Ramos (cell line): ENCODE data around the gene CENPF.
"Not testable (repeated sequence)": the region's sequence is repeated elsewhere in the genome, so short reads cannot be mapped to it uniquely, and the experiment has no call there.

Source experiments
- in situ Hi-C: fragments of 300-500 bp; cut with MboI; formaldehyde crosslinking; loops from one replicate; pipeline ENCODE4 v1.14.3; 2022; ENCODE audit warnings: low sequenced_read_pairs; ENCODE audit not compliant: unreplicated experiment

The CENPF gene

GRCh38 chr1:214648801-214649200, 45.8 kb downstream of the CENPF start:
- in situ Hi-C loops: no loop called here

GRCh38 chr1:214649607-214650006, 46.6 kb downstream of the CENPF start:
- in situ Hi-C loops: no loop called here

GRCh38 chr1:214650664-214651063, 47.7 kb downstream of the CENPF start:
- in situ Hi-C loops: no loop called here

- in situ Hi-C loops: no loop called here
These were observed 54.3 kb downstream of the CENPF start for GRCh38 chr1:214657299-214657698.

GRCh38 chr1:214658175-214658574, 55.2 kb downstream of the CENPF start:
- in situ Hi-C loops: no loop called here

GRCh38 chr1:214658785-214659184, 55.8 kb downstream of the CENPF start:
- in situ Hi-C loops: no loop called here

GRCh38 chr1:214660190-214660589, 57.2 kb downstream of the CENPF start:
- in situ Hi-C loops: no loop called here

- in situ Hi-C loops: no loop called here
These were observed 57.9 kb downstream of the CENPF start for GRCh38 chr1:214660900-214661299.

- in situ Hi-C loops: no loop called here
These were observed 59.3 kb downstream of the CENPF start for GRCh38 chr1:214662223-214662785.

GRCh38 chr1:214664651-214665433, 61.8 kb downstream of the CENPF start:
- in situ Hi-C loops: no loop called here

- in situ Hi-C loops: no loop called here
These were observed 62.7 kb downstream of the CENPF start for GRCh38 chr1:214665606-214666110.

- in situ Hi-C loops: no loop called here
These were observed 63.7 kb downstream of the CENPF start for GRCh38 chr1:214666674-214667073.

- in situ Hi-C loops: no loop called here
These were observed 67.1 kb downstream of the CENPF start for GRCh38 chr1:214670098-214670497.

- in situ Hi-C loops: not testable (repeated sequence)
These were observed 70.0 kb downstream of the CENPF start for GRCh38 chr1:214673029-214673428.

- in situ Hi-C loops: no loop called here
These were observed 70.6 kb downstream of the CENPF start for GRCh38 chr1:214673576-214673975.

- in situ Hi-C loops: not testable (repeated sequence)
These were observed 72.5 kb downstream of the CENPF start for GRCh38 chr1:214675524-214675923.

GRCh38 chr1:214676747-214677146, 73.8 kb downstream of the CENPF start:
- in situ Hi-C loops: no loop called here

GRCh38 chr1:214677945-214678344, 75.0 kb downstream of the CENPF start:
- in situ Hi-C loops: no loop called here

GRCh38 chr1:214678386-214678785, 75.4 kb downstream of the CENPF start:
- in situ Hi-C loops: no loop called here

GRCh38 chr1:214683621-214684020, 80.6 kb downstream of the CENPF start:
- in situ Hi-C loops: no loop called here

- in situ Hi-C loops: no loop called here
These were observed 82.9 kb downstream of the CENPF start for GRCh38 chr1:214685906-214686305.

- in situ Hi-C loops: no loop called here
These were observed 83.5 kb downstream of the CENPF start for GRCh38 chr1:214686497-214686896.
